ENCODE results near the gene NCOA7.

NCOA7 gene

GRCh38 chr6:125793863-125794262 lies 3.1 kb downstream of the NCOA7 start:
- H3K4me3 ChIP-seq (ENCODE audit: low read depth, low read length): no peak overlapping the region

GRCh38 chr6:125794342-125795137 lies 3.8 kb downstream of the NCOA7 start:
- no peak for TF ChIP-seq CTCF (IDR thresholded peaks at IDR 0.05; ENCODE audit: low read depth, low read length)
- no peak overlapping the region for H3K4me3 ChIP-seq (ENCODE audit: low read depth, low read length)

More at GRCh38 chr6:125793863-125794262, 3.1 kb downstream of the NCOA7 start:
- TF ChIP-seq CTCF (IDR thresholded peaks at IDR 0.05; ENCODE audit: low read depth, low read length): no peak

- no peak for TF ChIP-seq CTCF (IDR thresholded peaks at IDR 0.05; ENCODE audit: low read depth, low read length)
- no peak overlapping the region for H3K4me3 ChIP-seq (ENCODE audit: low read depth, low read length)
Observed at GRCh38 chr6:125795301-125795700, 4.5 kb downstream of the NCOA7 start.

- no peak for TF ChIP-seq CTCF (IDR thresholded peaks at IDR 0.05; ENCODE audit: low read depth, low read length)
- no peak overlapping the region for H3K4me3 ChIP-seq (ENCODE audit: low read depth, low read length)
Observed at GRCh38 chr6:125797120-125797885, 6.5 kb downstream of the NCOA7 start.

GRCh38 chr6:125797886-125798444 lies 7.2 kb downstream of the NCOA7 start:
- H3K4me3 ChIP-seq (ENCODE audit: low read depth, low read length): no peak overlapping the region
- no peak for TF ChIP-seq CTCF (IDR thresholded peaks at IDR 0.05; ENCODE audit: low read depth, low read length)

GRCh38 chr6:125798734-125799508 lies 8.2 kb downstream of the NCOA7 start:
- no peak for TF ChIP-seq CTCF (IDR thresholded peaks at IDR 0.05; ENCODE audit: low read depth, low read length)
- no peak overlapping the region for H3K4me3 ChIP-seq (ENCODE audit: low read depth, low read length)

Measured in WI38 (cell line).